ENCODE data around the gene MUC20.
"Not testable (repeated sequence)": the region's sequence is repeated elsewhere in the genome, so short reads cannot be mapped to it uniquely, and the experiment has no call there.

- TF ChIP-seq YY1 (IDR thresholded peaks at IDR 0.05; ENCODE audit: insufficient read depth, insufficient read length); SUZ12 (IDR thresholded peaks at IDR 0.05; ENCODE audit: extremely low read depth, insufficient read depth, insufficient read length): not testable (repeated sequence)
Observed at GRCh38 chr3:195688471-195689183, 32.2 kb upstream of the MUC20 start.

Data from NT2/D1 (cell line).